SK-N-SH (cell line): ENCODE results near the gene PFN2. TPM values are rescaled to one million over a fixed set of nuclear protein-coding genes. Genes with fewer than 3 reads are reported as not detected.

Experiments
- CTCF ChIA-PET: fragments of 300-600, 350-600 bp; formaldehyde crosslinking; extraction: SDS; loops from one replicate; lab custom pipeline; 2021; lab: Yijun Ruan, JAX
- POLR2A ChIA-PET: fragments of 350-600 bp; sonication (Branson Sonifier 250); formaldehyde crosslinking; extraction: SDS; loops from one replicate; lab custom pipeline; 2020; ENCODE audit warnings: antibody characterized with exemption, inconsistent platforms; lab: Yijun Ruan, JAX
- DNase-seq: peaks from one replicate; pipeline ENCODE4 v3.0.0; 2012
- H2AFZ ChIP-seq: fragments of 200-600 bp; sonication (generic); 2 replicates; pipeline ENCODE4 v1.8.1; 2016; ENCODE audit warnings: antibody characterized with exemption, mild to moderate bottlenecking, low read depth
- H3F3A ChIP-seq: fragments of 200-600 bp; sonication (generic); replicated peaks from 2 replicates; pipeline ENCODE3; 2016; ENCODE audit warnings: antibody characterized with exemption, mild to moderate bottlenecking; ENCODE audit not compliant: insufficient read depth
- H3K27ac ChIP-seq, 2 experiments: fragments of 200-500 bp in 1 of 2; fragments of 200-600 bp in 1 of 2; sonication (Bioruptor generic) in 1 of 2; sonication (generic), shearing (Covaris generic) in 1 of 2; 2 replicates each; pipeline versions ENCODE4 v1.5.1 to v1.6.1; 2014 to 2016; ENCODE audit warnings: low read depth in 2 of 2, inconsistent platforms in 1 of 2, low read length in 1 of 2, mild to moderate bottlenecking in 1 of 2, mixed read lengths in 1 of 2
- H3K27me3 ChIP-seq: fragments of 200-600 bp; sonication (generic), shearing (Covaris generic); 2 replicates; pipeline ENCODE4 v1.6.1; 2016; ENCODE audit warnings: mixed run types; ENCODE audit not compliant: insufficient read depth
- H3K36me3 ChIP-seq, 2 experiments: fragments of 200-500 bp in 1 of 2; fragments of 200-600 bp in 1 of 2; sonication (Bioruptor generic) in 1 of 2; sonication (generic) in 1 of 2; replicated peaks in 1 of 2; 2 replicates each; pipeline versions ENCODE3 to v1.5.1; 2014 to 2016; ENCODE audit warnings: low read length in 1 of 2, mild to moderate bottlenecking in 1 of 2; ENCODE audit not compliant: insufficient read depth in 2 of 2, control insufficient read depth in 1 of 2
- H3K4me1 ChIP-seq, 2 experiments: fragments of 200-500 bp in 1 of 2; fragments of 200-600 bp in 1 of 2; sonication (Bioruptor generic) in 1 of 2; sonication (generic), shearing (Covaris generic) in 1 of 2; 2 replicates each; pipeline versions ENCODE4 v1.5.1 to v1.6.1; 2014 to 2016; ENCODE audit warnings: low read depth in 1 of 2, low read length in 1 of 2, mixed run types in 1 of 2; ENCODE audit not compliant: insufficient read depth in 2 of 2, control insufficient read depth in 1 of 2
- H3K4me2 ChIP-seq: fragments of 200-600 bp; sonication (generic), shearing (Covaris generic); 2 replicates; pipeline ENCODE4 v1.6.1; 2017; ENCODE audit warnings: mixed run types
- H3K4me3 ChIP-seq, 2 experiments: fragments of 200-500 bp in 1 of 2; fragments of 200-600 bp in 1 of 2; sonication (Bioruptor generic) in 1 of 2; sonication (generic), shearing (Covaris generic) in 1 of 2; 2 replicates each; pipeline versions ENCODE4 v1.5.1 to v1.8.1; 2014 to 2016; ENCODE audit warnings: low read depth in 2 of 2, inconsistent platforms in 1 of 2, low read length in 1 of 2, mild to moderate bottlenecking in 1 of 2, mixed read lengths in 1 of 2, moderate library complexity in 1 of 2
- H3K79me2 ChIP-seq: fragments of 200-600 bp; sonication (generic); 2 replicates; pipeline ENCODE4 v1.8.1; 2017; ENCODE audit warnings: mild to moderate bottlenecking; ENCODE audit not compliant: insufficient read depth
- H3K9ac ChIP-seq: fragments of 200-600 bp; sonication (generic); 2 replicates; pipeline ENCODE4 v1.6.1; 2017; ENCODE audit warnings: mixed run types
- H3K9me2 ChIP-seq: fragments of 200-600 bp; sonication (generic); 2 replicates; pipeline ENCODE4 v1.6.1; 2017; ENCODE audit warnings: mixed run types
- H3K9me3 ChIP-seq: fragments of 200-600 bp; sonication (generic); 2 replicates; pipeline ENCODE4 v1.6.1; 2017; ENCODE audit warnings: mixed run types, mild to moderate bottlenecking, moderate library complexity
- H4K20me1 ChIP-seq: fragments of 200-600 bp; sonication (generic); 2 replicates; pipeline ENCODE4 v1.6.1; 2017; ENCODE audit warnings: mild to moderate bottlenecking, mixed run types; ENCODE audit not compliant: insufficient read depth
- CHD2 ChIP-seq: fragments of 150-350 bp; IDR thresholded peaks from 2 replicates; pipeline ENCODE4 v1.6.1; 2018; ENCODE audit warnings: low read length; ENCODE audit not compliant: partially characterized antibody
- CTCF ChIP-seq: fragments of 200-600 bp; sonication (generic); IDR thresholded peaks from 2 replicates; pipeline ENCODE4 v1.6.1; 2017; ENCODE audit warnings: antibody characterized with exemption, mild to moderate bottlenecking, moderate library complexity
- ELF1 ChIP-seq: IDR thresholded peaks from 2 replicates; pipeline ENCODE4 v1.4.0; 2012
- EP300 ChIP-seq, 2 experiments: IDR thresholded peaks; 2 replicates each; pipeline versions ENCODE4 v1.4.0 to v1.6.1; 2012; ENCODE audit warnings: borderline replicate concordance in 1 of 2, low read depth in 1 of 2, low read length in 1 of 2
- EZH2phosphoT487 ChIP-seq: fragments of 200-600 bp; sonication (generic); IDR thresholded peaks from 2 replicates; pipeline ENCODE4 v1.6.1; 2017; ENCODE audit warnings: low read depth, mixed run types, mild to moderate bottlenecking, antibody characterized with exemption, moderate library complexity, borderline replicate concordance
- FOSL2 ChIP-seq: IDR thresholded peaks from 2 replicates; pipeline ENCODE4 v1.4.0; 2012; ENCODE audit warnings: low read depth, mild to moderate bottlenecking, moderate library complexity, borderline replicate concordance
- GABPA ChIP-seq: IDR thresholded peaks from 2 replicates; pipeline ENCODE4 v1.4.0; 2012; ENCODE audit warnings: low read depth, mild to moderate bottlenecking
- JUND ChIP-seq: IDR thresholded peaks from 2 replicates; pipeline ENCODE4 v1.4.0; 2012
- MAX ChIP-seq: IDR thresholded peaks from 2 replicates; pipeline ENCODE4 v1.4.0; 2012; ENCODE audit warnings: low read depth
- MEF2A ChIP-seq: IDR thresholded peaks from 2 replicates; pipeline ENCODE4 v1.4.0; 2012; ENCODE audit warnings: low read depth, borderline replicate concordance
- MXI1 ChIP-seq: IDR thresholded peaks from 2 replicates; pipeline ENCODE4 v1.6.1; 2012; ENCODE audit warnings: mild to moderate bottlenecking, low read depth, low read length, improper control_type of control experiment
- NFIC ChIP-seq: IDR thresholded peaks from 2 replicates; pipeline ENCODE4 v1.4.0; 2012; ENCODE audit warnings: borderline replicate concordance
- PBX3 ChIP-seq: IDR thresholded peaks from 2 replicates; pipeline ENCODE4; 2012
- POLR2AphosphoS5 ChIP-seq: IDR thresholded peaks from 2 replicates; pipeline ENCODE4 v1.6.1; 2012; ENCODE audit warnings: low read depth, low read length
- RCOR1 ChIP-seq: fragments of 150-350 bp; IDR thresholded peaks from 2 replicates; pipeline ENCODE4 v1.6.1; 2017; ENCODE audit warnings: antibody characterized with exemption, low read length
- TAF1 ChIP-seq: IDR thresholded peaks from 2 replicates; pipeline ENCODE4 v1.6.1; 2012; ENCODE audit warnings: low read depth, mild to moderate bottlenecking, low read length, moderate library complexity, borderline replicate concordance
- TCF12 ChIP-seq: IDR thresholded peaks from 2 replicates; pipeline ENCODE4 v1.4.0; 2012
- TEAD4 ChIP-seq: IDR thresholded peaks from 2 replicates; pipeline ENCODE4 v1.4.0; 2012; ENCODE audit warnings: mild to moderate bottlenecking, borderline replicate concordance; ENCODE audit not compliant: insufficient read depth
- USF1 ChIP-seq: IDR thresholded peaks from 2 replicates; pipeline ENCODE4 v1.4.0; 2012; ENCODE audit warnings: low read depth, borderline replicate concordance
- ZBTB33 ChIP-seq: IDR thresholded peaks from 2 replicates; pipeline ENCODE4 v1.4.0; 2012; ENCODE audit warnings: low read depth, borderline replicate concordance
- WGBS: methylation state at CpG from one replicate; pipeline ENCODE4 v1.1.6; 2017; ENCODE audit warnings: low lambda C conversion rate; 5-methylcytosine and 5-hydroxymethylcytosine counted together
- polyA plus RNA-seq, 3 experiments: library from polyadenylated mRNA; depleted of rRNA; stranded (reverse); fragments of >200 nt; gene quantifications; 2 replicates each; pipeline ENCODE4 v1.2.3, GENCODE V29; 2012

The PFN2 gene
- polyA plus RNA-seq, 1 of the 3 experiments (the other 2 are of a cell fraction) = 594 TPM

- Histone ChIP-seq H3F3A (no peaks in the 10 kb centered on the region), H2AFZ (no peak overlapping the region), H4K20me1 (no peaks in the 10 kb centered on the region), H3K9ac (no peak overlapping the region), H3K4me2 (no peak overlapping the region), H3K9me2 (no peaks in the 10 kb centered on the region), H3K27me3 (no peaks in the 10 kb centered on the region), H3K36me3 (no peaks in the 10 kb centered on the region), H3K27ac (peak overlapping the region in 1 of 2 experiments; percentile 12; a peak in 1 of 4 replicates), H3K9me3 (no peaks in the 10 kb centered on the region), H3K4me1 (no peaks in the 10 kb centered on the region), H3K4me3 (no peak overlapping the region), H3K79me2 (no peaks in the 10 kb centered on the region)
- WGBS = 95% methylated on average over 2 of the region's 2 CpGs
- no peak for TF ChIP-seq TAF1
- TF ChIP-seq TCF12 = peak; percentile 79
- no peak for TF ChIP-seq MAX
- peak; percentile 43; the same call in 1 of the 2 replicates for TF ChIP-seq NFIC
- no peak; the same call in 1 of the 2 replicates for TF ChIP-seq TEAD4
- peak in 1 of 2 experiments; percentile 66; a peak in 1 of 4 replicates for TF ChIP-seq EP300 (IDR thresholded peaks at IDR 0.05; ENCODE audit: borderline replicate concordance in 1 of 2, low read depth in 1 of 2, low read length in 1 of 2)
- no peak for TF ChIP-seq USF1
- no peak for TF ChIP-seq CHD2
- no peak for TF ChIP-seq POLR2AphosphoS5
- TF ChIP-seq ELF1 = no peak
- peak; percentile 39; the same call in 1 of the 2 replicates for TF ChIP-seq JUND
- TF ChIP-seq PBX3 = peak; percentile 65
- ChIA-PET POLR2A (no interaction called here), CTCF (interaction anchor here (0.9 kb wide), 1 partner anchor 170 kb away, joined by 3 read pairs; no protein-coding TSS in a partner anchor)
- no peak for DNase-seq
Observed at GRCh38 chr3:150013801-150014200, 43.1 kb upstream of the PFN2 start.

- Histone ChIP-seq H2AFZ (no peak overlapping the region), H3K4me2 (peak overlapping the region; percentile 57), H3K9me3 (no peaks in the 10 kb centered on the region), H3K36me3 (no peaks in the 10 kb centered on the region), H3K27ac (peak overlapping the region in 1 of 2 experiments; percentile 86; a peak in 2 of 4 replicates), H3K9ac (no peak overlapping the region), H3F3A (peaks cover 22% of the 10 kb centered on the region), H3K4me3 (no peak overlapping the region), H3K27me3 (no peaks in the 10 kb centered on the region), H4K20me1 (no peaks in the 10 kb centered on the region), H3K4me1 (peaks cover 0 to 6% of the 10 kb centered on the region in 2 experiments; a peak in 3 of 4 replicates), H3K79me2 (no peaks in the 10 kb centered on the region), H3K9me2 (no peaks in the 10 kb centered on the region)
- POLR2A ChIA-PET = no interaction called here
- no peak for TF ChIP-seq MAX
- no peak for TF ChIP-seq MEF2A
- TF ChIP-seq EP300 (IDR thresholded peaks at IDR 0.05; ENCODE audit: borderline replicate concordance in 1 of 2, low read depth in 1 of 2, low read length in 1 of 2) = no peak
- TF ChIP-seq GABPA = no peak
- no peak for TF ChIP-seq ZBTB33
- no peak for TF ChIP-seq MXI1
- TF ChIP-seq RCOR1 = no peak
- TF ChIP-seq TAF1 = no peak
- TF ChIP-seq CHD2 = no peak
- TF ChIP-seq EZH2phosphoT487 = no peak
- TF ChIP-seq PBX3 = no peak
- no peak for TF ChIP-seq CTCF
- no peak for TF ChIP-seq FOSL2
- DNase-seq = no peak
- CTCF ChIA-PET = interaction anchor here (1.2 kb wide), 2 partner anchors 20 to 34 kb away, joined by 3 read pairs; no protein-coding TSS in a partner anchor
Observed at GRCh38 chr3:150006794-150007193, 36.1 kb upstream of the PFN2 start.
